Epidermal melanocyte (primary cell): ENCODE measurements around the gene PTPDC1.

Source experiments
- DNase-seq: peaks from one replicate; pipeline ENCODE4 v3.0.0; 2011; ENCODE audit warnings: low spot score; ENCODE audit not compliant: insufficient read length

The PTPDC1 gene, protein sequence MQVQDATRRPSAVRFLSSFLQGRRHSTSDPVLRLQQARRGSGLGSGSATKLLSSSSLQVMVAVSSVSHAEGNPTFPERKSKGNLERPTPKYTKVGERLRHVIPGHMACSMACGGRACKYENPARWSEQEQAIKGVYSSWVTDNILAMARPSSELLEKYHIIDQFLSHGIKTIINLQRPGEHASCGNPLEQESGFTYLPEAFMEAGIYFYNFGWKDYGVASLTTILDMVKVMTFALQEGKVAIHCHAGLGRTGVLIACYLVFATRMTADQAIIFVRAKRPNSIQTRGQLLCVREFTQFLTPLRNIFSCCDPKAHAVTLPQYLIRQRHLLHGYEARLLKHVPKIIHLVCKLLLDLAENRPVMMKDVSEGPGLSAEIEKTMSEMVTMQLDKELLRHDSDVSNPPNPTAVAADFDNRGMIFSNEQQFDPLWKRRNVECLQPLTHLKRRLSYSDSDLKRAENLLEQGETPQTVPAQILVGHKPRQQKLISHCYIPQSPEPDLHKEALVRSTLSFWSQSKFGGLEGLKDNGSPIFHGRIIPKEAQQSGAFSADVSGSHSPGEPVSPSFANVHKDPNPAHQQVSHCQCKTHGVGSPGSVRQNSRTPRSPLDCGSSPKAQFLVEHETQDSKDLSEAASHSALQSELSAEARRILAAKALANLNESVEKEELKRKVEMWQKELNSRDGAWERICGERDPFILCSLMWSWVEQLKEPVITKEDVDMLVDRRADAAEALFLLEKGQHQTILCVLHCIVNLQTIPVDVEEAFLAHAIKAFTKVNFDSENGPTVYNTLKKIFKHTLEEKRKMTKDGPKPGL

DNA sequence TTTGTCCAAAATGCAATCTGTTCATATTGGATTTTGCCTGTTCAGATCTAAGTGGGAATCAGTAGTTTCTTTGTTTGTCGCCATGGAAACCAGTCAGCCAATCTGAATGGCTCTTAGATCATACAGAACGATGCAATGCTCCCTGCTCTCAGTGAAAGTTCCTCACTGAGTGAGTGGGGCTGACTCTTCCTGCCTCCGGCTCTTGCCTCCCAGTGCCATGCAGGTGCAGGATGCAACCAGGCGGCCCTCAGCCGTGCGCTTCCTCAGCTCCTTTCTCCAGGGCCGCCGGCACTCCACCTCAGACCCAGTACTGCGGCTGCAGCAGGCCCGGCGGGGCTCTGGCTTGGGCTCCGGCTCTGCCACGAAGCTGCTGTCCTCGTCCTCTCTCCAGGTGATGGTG is at the start of gene PTPDC1:
Gene PTPDC1 (plus strand): TSS at position 151 of the 400 bp plus-strand sequence. CDS start 67 bp downstream, at position 218.
- no peak for DNase-seq

DNA sequence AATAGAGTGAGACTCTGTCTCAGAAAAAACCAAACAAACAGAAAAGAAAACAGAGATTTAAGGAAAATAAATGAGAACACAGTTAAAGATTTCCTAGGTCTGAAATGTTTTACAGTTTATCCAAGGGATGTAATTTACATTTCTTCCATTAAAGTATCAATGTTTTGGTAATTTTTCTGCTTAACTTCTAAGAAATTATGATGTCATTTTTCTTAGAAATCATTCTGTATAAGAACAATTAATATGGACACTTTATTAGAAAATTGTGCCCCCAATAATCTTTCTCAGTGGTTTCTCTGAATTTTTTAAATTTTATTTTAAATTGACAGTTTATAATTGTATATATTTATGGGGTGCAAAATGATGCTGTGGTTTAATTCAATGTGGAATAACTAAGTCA is 49.8 kb upstream of the PTPDC1 start:
- no peak for DNase-seq

DNA sequence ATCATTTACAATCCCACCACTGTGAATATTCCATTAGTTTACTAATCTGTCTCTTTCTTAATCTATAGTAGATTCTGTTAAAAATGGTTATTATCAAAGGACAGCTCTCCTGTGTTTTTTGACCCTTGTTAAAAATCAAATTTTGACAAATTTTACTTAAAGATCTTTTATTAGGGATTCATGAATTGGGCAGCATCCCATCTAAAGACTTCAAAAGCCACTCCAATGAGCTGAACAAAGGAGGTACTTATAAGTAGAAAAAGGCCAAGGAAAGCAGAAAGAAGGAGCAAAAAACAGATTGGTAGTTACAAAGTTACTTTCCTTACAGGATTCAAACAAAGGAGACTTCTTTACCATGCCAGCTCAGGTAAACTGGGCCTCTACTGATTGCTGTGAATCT is 44.5 kb upstream of the PTPDC1 start:
- DNase-seq: no peak

DNA sequence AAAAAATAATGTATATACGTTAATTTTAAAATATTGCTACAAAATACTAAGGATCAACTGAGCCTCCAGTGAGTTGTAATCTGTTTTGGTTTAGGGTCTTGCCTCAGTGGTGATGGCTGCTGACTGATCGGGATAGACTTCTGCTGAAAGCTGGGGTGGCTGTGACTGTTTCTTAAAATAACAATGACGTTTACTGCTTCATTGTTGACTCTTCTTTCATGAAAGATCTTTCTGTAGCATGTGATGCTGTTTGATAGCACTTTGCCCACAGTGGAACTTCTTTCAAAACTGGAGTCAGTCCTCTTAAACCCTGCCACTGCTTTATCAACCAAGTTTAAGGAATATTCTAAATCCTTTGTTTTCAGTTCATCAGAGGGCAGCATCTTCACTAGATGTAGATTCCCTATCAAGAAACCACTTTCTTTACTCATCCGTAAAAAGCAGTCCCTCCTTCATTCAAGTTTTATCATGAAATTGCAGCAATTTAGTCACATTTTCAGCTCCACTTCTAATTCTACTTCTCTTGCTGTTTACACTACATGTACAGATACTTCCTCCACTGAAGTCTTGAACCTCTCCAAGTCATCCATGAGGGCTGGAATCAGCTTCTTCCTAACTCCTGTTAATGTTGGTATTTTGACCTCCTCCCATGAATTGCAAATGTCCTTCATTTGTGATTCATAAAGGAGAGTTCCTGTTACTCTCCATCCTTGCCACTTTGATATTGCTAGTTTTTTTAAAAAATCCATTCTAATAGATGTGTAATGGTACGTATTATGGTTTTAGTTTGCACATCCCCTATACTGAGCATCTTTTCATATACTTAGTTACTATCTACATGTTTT is 41.5 kb upstream of the PTPDC1 start:
- no peak for DNase-seq

DNA sequence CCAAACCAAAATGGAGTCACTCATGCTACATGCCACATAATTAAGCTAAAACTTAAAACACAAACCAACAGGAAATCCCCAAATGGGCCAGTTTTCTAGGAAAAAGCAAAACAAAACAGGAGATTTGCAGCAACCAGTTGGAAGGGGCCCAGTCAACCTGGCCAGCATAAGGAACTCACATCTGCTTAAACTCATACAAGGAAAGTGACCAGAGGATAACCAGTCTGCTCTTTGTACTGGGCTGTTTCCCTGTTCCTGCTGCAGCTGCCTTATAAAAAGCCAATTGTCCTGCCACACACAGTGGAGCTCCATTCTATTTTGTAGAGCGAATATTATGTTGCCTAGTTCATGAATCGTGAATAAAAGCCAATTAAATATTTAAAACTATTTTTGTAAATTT is 29.5 kb upstream of the PTPDC1 start:
- no peak for DNase-seq

DNA sequence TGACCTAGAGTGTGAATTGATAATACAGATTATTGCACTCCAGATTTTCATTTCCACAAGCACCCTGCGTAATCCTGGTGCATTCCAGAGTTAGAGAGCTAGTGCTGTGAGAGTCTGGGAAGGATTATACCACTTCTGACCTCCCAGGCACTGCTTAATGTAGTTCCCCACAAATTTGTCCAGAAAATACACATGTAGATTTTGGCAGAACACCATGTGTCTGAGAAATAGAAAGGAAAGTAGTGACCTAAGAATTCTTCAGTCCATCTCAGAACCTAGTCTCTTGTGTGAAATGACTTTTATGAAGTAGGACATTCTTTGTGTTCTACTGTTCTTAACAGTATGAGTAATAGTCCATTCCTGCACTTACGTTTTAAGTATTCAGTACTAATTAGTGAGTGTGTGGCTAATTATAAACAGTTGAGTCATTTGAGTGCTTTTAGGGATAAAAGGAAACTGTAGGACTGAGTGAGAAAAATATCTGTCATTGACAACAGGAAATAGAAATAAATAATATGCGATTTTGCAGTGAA is 27.8 kb upstream of the PTPDC1 start:
- peak; percentile 42 for DNase-seq

DNA sequence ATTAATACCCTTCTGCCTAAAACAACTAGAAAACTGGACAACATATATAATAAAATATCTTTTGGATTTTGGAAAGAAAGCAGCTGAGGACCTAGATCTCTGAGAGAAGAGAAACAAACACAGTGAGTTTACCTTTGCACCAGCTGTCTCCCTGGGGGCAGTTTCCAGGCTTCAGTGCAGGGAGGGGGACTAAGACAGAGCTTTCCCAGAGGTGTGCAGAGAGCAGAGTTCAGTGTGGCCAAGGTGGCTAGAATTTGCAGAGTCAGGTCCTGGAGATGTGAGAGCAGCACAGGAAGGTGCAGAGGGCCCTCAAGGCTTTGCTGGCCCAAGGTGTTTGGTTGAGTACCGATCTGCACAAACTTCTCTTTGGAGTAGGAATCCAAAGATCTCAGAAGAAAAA is 26.3 kb upstream of the PTPDC1 start:
- no peak for DNase-seq

DNA sequence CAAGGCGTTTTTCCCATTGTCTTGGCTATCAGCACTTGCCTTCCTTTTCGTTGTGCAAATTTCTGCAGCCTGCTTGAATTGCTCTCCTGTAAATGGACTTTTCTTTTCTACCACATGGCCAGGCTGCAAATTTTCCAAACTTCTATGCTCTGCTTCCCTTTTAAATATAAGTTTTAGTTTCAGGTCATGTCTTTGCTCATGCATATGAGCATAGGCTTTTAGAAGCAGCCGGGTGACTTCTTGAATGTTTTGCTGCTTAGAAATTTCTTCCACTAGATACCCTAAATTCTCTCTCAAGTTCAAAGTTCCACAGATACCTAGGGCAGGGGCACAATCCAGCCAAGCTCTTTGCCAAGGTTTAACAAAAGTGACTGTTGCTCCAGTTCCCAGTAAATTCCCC is 22.4 kb upstream of the PTPDC1 start:
- no peak for DNase-seq

DNA sequence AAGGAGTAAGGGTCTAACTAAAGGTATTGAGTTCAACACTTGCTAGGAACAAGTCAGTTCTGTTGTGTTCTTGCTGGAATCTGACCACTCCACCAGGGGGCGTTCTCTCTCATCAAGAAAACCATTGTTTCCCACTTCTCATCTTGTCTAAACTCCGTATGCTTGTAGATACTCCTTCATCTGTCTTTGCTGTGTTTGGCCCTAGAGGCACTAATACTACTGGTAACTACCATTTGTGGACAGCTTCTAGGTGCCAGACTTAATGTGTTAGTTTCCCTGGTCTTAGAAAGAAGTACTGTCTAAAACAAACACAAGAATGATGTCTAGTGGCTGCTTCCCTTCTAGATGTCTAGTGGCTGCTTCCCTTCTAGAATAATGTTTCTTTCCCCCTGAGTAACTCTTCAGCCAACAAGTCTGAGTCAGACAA is 18.7 kb upstream of the PTPDC1 start:
- peak; percentile 70 for DNase-seq

DNA sequence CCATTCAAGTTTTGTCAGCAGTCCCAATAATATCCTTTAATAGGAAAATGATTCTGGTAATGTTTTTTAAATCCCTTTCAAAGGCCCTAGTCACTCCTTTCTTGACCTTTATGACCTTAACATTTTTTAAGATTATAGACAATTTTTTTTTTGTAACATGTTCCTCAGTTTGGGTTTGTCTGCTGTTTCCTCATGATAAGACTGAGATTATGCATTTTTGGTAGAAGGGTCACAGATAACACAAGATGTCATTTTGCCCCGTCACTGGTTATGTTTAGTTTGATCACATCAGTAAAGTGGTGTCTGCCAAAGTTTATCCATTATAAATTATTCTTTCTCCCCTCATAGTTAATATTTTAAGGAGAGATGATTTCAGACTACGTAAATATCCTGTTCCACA is 16.0 kb upstream of the PTPDC1 start:
- DNase-seq: no peak

DNA sequence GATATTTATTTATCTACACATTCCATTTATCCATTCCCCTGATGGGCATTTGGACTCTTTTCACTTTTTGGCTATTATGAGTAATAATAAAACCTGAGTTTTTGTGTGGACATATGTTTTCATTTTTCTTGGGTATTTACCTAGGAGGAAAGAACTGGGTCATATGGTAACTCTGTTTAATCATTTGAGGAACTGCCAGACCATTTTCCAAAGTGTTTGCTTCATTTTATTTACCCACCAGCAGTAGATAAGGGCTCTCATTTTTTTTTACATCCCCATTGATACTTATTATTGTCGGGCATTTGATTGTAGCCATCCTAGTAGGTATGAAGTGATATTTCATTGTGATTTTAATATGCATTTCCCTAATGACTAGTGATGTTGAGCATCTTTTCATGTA is 7.7 kb upstream of the PTPDC1 start:
- no peak for DNase-seq

DNA sequence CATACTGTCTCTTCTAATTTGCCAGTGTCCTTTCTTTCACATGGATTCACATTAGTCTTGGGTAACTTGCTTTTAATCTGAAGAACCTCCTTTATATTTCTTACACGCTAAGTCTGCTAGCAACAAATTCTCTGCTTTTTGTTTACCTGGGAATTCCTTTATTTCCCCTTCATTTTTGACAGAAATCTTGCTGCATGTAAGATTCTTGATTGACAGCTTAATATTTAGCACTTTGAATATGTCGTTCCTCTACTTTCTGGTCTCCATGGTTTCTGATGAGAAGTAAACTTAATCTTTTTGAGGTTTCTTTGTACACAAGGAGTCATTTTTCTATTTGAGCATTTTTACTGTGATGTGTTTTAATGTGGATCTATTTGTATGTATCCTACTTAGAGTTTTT is 6.2 kb upstream of the PTPDC1 start:
- no peak for DNase-seq

DNA sequence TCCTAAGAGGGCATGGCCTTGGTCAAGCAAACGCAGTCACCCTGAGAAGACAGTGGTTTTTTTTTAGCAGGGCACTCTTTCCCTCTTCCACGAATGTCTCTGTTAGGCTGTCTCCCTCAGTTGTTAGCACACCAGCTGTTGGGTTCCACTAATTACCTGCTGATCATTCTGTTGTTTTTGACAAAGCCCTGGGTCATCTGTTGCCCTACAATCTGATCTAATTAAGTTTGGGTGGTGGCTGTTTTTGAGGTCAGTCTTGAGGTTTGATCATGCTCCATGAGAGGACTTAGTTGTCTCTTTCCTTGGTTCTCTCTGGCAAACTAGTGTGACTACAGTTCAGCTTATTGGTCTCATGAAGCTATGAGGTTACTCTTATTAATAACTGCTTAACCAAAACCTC is 5.0 kb upstream of the PTPDC1 start:
- no peak for DNase-seq

DNA sequence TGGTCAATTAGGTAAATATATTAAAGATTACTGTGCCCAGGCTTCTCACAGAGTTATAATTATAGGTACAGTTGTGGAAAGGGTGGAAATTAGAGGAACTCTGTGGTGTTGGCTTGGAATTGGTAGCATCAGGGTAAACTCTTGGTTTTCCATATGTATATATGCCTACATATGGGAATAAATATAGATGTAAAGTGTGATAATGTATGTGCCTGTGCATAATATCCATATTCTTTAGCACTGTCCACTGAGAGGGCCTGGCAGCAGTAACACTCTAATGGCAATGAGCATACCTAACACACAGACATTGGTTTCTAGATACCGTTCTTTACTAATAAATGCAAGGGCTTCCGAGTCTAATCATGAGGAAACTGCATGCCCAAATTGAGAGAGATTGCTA is 4.0 kb upstream of the PTPDC1 start:
- no peak for DNase-seq

DNA sequence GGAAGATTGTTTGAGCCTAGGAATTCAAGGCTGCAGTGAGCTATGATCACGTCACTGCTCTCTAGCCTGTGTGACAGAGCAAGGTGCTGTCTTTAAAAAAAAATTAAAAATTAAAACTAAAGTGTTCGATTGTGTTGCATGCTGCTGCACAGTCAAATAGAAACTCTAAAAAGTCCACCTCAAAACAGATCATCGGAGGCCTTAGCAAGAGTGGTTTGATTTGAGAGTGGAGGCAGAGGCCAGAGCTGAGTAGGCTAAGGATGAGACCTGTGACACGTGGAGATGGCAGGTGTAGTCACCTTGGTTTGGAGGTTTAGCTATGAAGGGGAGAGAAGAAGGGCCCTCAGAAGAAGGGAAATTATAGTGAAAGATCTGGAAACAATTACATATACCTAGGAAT is 2.8 kb upstream of the PTPDC1 start:
- DNase-seq: no peak

DNA sequence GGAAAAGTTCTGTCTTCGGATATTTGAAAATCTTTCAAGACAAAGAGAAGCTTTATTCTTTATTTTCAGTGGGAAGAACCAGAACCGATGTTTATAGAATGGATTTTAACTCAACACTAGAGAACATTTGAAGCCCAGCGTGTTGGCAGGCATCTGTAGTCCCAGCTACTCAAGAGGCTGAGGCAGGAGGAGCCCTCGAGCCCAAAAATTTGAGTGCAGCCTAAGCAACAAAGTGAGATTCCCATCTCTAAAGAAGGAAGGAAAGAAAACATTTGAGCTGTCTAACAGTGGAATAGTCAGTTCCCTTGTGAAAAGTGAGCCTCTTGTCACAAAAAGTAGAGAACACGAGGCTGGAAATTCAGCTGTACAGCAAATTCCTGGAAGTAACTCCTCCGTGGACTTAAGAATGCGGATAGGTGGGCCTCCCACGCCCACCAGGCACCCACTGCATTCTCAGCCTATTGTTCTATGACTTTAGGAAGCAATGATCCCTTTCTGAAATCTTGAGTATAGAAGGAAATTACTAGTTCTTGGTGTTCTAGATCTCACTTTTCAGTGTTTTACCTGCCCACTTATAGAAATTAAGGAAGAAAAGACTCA is 2.3 kb upstream of the PTPDC1 start:
- no peak for DNase-seq

DNA sequence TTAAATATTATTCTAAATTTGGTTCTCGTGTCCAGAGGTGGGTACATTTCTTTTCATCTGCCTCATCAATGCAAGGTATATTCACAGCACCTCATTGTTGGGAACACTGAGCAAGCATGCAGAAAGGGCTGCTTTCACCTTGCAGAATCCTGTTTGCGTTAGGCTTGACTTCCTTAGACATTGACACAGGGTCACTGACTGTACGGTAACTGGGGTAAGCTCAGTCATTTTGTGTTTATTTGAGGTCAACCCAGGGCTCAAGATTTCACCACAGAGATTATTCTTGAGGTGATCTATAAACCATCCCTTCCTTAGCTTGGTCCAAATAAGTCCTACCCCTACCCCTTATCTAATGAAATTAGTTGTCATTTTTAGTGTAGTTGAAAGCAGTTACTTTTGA is 1.7 kb upstream of the PTPDC1 start:
- DNase-seq: no peak

DNA sequence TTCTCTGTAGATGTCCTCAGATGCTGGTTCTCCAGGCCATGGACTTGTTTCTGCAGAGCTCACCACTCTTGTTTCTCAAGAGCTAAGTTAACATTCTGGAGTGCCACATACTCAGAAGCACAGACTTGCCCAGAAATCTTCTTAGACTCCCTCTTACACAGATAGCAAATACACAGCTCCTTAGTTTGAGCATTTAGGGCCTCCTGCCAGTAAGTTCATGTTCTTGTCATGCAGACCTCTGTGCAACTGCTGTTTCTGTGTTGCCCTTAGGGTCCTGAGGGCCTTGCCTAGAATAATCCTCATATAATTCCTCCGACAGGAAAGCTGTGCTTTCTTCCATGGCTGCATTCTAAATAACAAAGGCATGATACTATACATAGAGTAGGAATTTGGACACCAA is 1.3 kb upstream of the PTPDC1 start:
- no peak for DNase-seq

DNA sequence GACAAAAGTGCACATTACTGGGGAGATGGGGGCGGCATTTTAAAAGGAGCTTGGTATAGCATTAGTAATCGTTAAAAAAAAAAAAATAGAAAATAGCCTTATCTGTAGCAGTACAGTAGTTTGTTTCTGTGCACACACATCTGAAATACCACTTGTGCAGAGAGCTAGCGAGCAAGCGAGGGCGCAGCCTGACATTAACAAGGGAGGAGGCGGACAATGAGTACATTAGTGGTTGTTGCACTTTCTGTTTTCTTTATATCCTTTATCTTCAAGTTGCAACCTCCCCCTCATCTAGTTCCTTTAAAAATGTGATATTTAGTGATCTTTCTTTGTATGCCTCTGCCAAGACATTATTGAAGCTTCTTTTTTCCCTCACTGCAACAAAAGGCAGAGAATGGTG is 880 bp upstream of the PTPDC1 start:
- no peak for DNase-seq

DNA sequence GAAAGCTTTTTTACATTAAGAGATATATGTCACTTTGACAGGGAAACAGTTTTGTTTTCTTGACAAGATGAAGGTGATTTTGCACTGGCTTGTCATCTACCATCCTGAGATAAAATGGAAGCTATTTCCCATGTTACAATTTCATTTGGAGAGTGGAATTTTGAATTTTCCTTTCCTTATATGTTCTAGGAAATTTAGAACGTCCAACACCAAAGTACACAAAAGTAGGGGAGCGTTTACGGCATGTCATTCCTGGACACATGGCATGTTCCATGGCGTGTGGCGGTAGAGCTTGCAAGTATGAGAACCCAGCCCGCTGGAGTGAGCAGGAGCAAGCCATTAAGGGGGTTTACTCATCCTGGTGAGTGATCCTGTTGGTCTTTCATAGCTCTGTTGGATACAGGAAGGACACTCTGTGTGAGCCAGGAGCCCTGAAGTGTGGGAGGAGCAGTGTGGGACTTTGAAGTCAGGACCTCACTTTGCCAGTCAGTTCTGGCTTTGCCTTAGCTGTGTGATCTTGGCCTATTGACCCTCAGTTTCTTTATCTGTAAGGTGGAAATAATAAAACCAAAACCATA is 887 bp downstream of the PTPDC1 start:
- DNase-seq: no peak
